ENCODE measurements around the gene ATP5PF. TPM values are rescaled to one million over a fixed set of nuclear protein-coding genes. Genes with fewer than 3 reads are reported as not detected.

ATP5PF gene
- total RNA-seq, 1 experiment from 2014 or later = 132 TPM

- intact Hi-C loops (cut with micrococcal nuclease) = loop anchor here (2.0 kb wide), 1 partner anchor 65 kb away; no protein-coding TSS in a partner anchor
- no peaks in the 10 kb centered on the region for H3K27me3 ChIP-seq (ENCODE audit: insufficient read depth, low read length)
- ChIA-PET CTCF (no interaction called here), RAD21 (ENCODE audit: low non-redundant PET in 1 of 2, low total read pairs in 2 of 2, uncharacterized antibody in 2 of 2, unreplicated experiment in 2 of 2) (no interaction called here), POLR2A (no interaction called here)
- DNase-seq (ENCODE audit: low read depth, low spot score) = peak; percentile 39
- H3K9ac ChIP-seq (ENCODE audit: low read length) = peak overlapping the region; percentile 95
- no peaks in the 10 kb centered on the region for H3K9me3 ChIP-seq (ENCODE audit: control insufficient read depth in 1 of 2, insufficient read depth in 1 of 2, low read depth in 1 of 2, low read length in 2 of 2)
- BruUV-seq (replicated peaks) = no TSS peak
- no peak for TF ChIP-seq YY1 (IDR thresholded peaks at IDR 0.05; ENCODE audit: extremely low read depth, insufficient replicate concordance, low read depth, low read length)
- no peak for TF ChIP-seq JUND (IDR thresholded peaks at IDR 0.05)
- no peak for TF ChIP-seq FOSL1 (IDR thresholded peaks at IDR 0.05; ENCODE audit: low read depth)
- no peak for TF ChIP-seq EZH2phosphoT487 (IDR thresholded peaks at IDR 0.05; ENCODE audit: borderline replicate concordance)
- no peak for TF ChIP-seq CTCF (IDR thresholded peaks at IDR 0.05 in 2 of 3, conservative IDR thresholded peaks at IDR 0.05 in 1 of 3; ENCODE audit: borderline replicate concordance in 1 of 3, insufficient read depth in 1 of 3, low read depth in 2 of 3, low read length in 2 of 3)
- no peak for TF ChIP-seq EGR1 (IDR thresholded peaks at IDR 0.05; ENCODE audit: low read depth)
- no peak for TF ChIP-seq SRF (IDR thresholded peaks at IDR 0.05; ENCODE audit: low read depth)
- no peak for TF ChIP-seq ATF3 (IDR thresholded peaks at IDR 0.05)
- TF ChIP-seq SP1 (IDR thresholded peaks at IDR 0.05; ENCODE audit: low read depth) = no peak
- TF ChIP-seq REST (IDR thresholded peaks at IDR 0.05; ENCODE audit: low read depth) = no peak
- TF ChIP-seq ZBTB33 (IDR thresholded peaks at IDR 0.05; ENCODE audit: extremely low read depth, insufficient replicate concordance, low read length) = no peak
- no peak for TF ChIP-seq POLR2AphosphoS5 (IDR thresholded peaks at IDR 0.05; ENCODE audit: low read depth, low read length)
- TF ChIP-seq ELF1 (IDR thresholded peaks at IDR 0.05; ENCODE audit: borderline replicate concordance, low read depth) = no peak
- TF ChIP-seq MAX (IDR thresholded peaks at IDR 0.05) = no peak; the same call in 1 of the 2 replicates
- TF ChIP-seq RAD21 (IDR thresholded peaks at IDR 0.05; ENCODE audit: low read depth) = no peak
- no peaks in the 10 kb centered on the region for H3K36me3 ChIP-seq (ENCODE audit: control insufficient read depth in 1 of 2, insufficient read depth in 2 of 2, low read length in 2 of 2)
- H4K20me1 ChIP-seq (ENCODE audit: insufficient read depth) = no peaks in the 10 kb centered on the region
- peak; percentile 71 for ATAC-seq
- no peaks in the 10 kb centered on the region for H3K9me2 ChIP-seq (ENCODE audit: insufficient read depth)
- no peak overlapping the region for H2AFZ ChIP-seq (ENCODE audit: low read depth, low read length, poor library complexity, severe bottlenecking)
- peaks cover 11 to 18% of the 10 kb centered on the region in 2 experiments for H3K4me1 ChIP-seq (ENCODE audit: control insufficient read depth in 1 of 2, insufficient read depth in 2 of 2, low read length in 2 of 2)
- H3K27ac ChIP-seq (ENCODE audit: low read depth, low read length) = peak overlapping the region; percentile 91
- peak overlapping the region; percentile 76 for H3K4me2 ChIP-seq (ENCODE audit: low read length)
- H3K79me2 ChIP-seq (ENCODE audit: insufficient read depth, low read length) = peaks cover 92% of the 10 kb centered on the region
- H3K4me3 ChIP-seq (replicated peaks in 1 of 2; ENCODE audit: low read depth in 1 of 2, low read length in 2 of 2) = peak overlapping the region; percentile 82 to 96
Measured at GRCh38 chr21:25735646-25736597, 1.2 kb upstream of the ATP5PF start.
